Activated effector memory CD4-positive, alpha-beta T cell treated with Interleukin-2 at 50 U/mL for 16 hours (primary cell): Measurements from ENCODE around the gene FTCDNL1.

Source experiments
- DNase-seq: peaks from one replicate; pipeline ENCODE4 v3.0.0-alpha.2; 2020

FTCDNL1 gene

GRCh38 chr2:199850718-199851500 is at the start of gene FTCDNL1:
TSS of gene FTCDNL1 (minus strand) at chr2:199851192. CDS start at chr2:199848962, 2,230 bp downstream.
- peak; percentile 57 for DNase-seq

- DNase-seq, result no peak
These were observed 45.6 kb upstream of the FTCDNL1 start for GRCh38 chr2:199896617-199897016.

- no peak for DNase-seq
These were observed 44.4 kb upstream of the FTCDNL1 start for GRCh38 chr2:199895406-199895805.

GRCh38 chr2:199883474-199884212 is 32.7 kb upstream of the FTCDNL1 start:
- DNase-seq, result no peak

DNA sequence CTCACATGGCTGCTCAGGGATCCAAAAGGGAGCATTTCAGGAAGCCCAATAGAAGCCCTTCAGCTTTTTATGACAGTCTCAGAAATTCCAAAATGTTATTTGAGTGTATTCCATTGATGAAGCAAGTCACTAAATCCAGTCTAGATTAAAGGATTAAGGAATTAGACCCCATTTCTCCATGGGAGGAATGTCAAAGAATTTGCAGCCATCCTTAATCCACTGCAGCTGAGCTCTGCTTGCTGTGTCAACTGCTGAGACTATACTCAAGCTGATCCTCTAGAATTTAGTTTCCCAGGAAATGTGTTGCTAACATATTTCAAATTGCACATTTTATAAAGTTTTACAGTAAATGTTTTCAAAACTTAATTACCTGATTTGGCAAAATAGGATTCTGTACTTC is 31.7 kb upstream of the FTCDNL1 start:
- DNase-seq, result no peak

- no peak for DNase-seq
These were observed 24.4 kb upstream of the FTCDNL1 start for GRCh38 chr2:199875400-199875799.

- no peak for DNase-seq
These were observed 23.2 kb upstream of the FTCDNL1 start for GRCh38 chr2:199874209-199874608.

GRCh38 chr2:199870581-199870980 is 19.6 kb upstream of the FTCDNL1 start:
- DNase-seq, result no peak

DNA sequence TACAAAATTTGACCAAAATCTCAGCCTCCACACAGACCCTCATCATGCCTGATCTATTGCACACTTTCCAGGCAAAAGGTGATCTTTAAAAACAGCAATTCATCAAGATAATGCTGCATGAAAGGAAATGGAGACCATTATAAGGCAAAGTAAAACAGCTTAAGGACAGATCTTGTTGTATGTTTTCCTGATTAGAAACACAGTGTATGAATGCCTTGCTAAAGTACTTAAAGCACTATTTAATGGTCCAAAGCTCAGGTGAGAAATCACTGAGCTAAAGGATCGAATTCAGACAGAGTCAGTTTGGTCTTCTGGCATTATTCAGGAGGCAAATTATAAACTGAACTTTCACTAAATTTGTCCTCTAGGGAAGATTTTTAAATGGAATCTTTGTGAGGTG is 18.7 kb upstream of the FTCDNL1 start:
- DNase-seq, result no peak

- DNase-seq, result no peak
These were observed 18.2 kb upstream of the FTCDNL1 start for GRCh38 chr2:199869227-199869541.

GRCh38 chr2:199868431-199869226 is 17.6 kb upstream of the FTCDNL1 start:
- no peak for DNase-seq

DNA sequence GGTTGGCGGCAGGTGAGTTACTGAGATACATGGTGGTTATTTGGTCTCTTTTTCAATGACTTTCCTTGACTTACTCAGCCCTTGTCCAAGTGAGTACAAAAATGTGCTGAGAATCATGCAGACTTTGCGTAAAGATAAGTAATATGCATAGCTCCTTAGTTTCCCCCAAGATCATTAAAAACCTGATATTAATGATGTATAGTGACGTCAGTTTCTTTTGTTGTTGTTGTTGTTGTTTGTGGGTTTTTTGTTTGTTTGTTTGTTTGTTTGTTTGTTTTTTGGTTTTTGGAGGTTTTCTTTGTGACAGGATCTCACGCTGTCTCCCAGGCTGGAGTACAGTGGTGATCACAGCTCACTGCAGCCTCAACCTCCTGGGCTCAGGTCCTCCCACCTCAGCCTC is 14.9 kb upstream of the FTCDNL1 start:
- DNase-seq, result no peak

- no peak for DNase-seq
These were observed 11.8 kb upstream of the FTCDNL1 start for GRCh38 chr2:199862788-199863187.

DNA sequence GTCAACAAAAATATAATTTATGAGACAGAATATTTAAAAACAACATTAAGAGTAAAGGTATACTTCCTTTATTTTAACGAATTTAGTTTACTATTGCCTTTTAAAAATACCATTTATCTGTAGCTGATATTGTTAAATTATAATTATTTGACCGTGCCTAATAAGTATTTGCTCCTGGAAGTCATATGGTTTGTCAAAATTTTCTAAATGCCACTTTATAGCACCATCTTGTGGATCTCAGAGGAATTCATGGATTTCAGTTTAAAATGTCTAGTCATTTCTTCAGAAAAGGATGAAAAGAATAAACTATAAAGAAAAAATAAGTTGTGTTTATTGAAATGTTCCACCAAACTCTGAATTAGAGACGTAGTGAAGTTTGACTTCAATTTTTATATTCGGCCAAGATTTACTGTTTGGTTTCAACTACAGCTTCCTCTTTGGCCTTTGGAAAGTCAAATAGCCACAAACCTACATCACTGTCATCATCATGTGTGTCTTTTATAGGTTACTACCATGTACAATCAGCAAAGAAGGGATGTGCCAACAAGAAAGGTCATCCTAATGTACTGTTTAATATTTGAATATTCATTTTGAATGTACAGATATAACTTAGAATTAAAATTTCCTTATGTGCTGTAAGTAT is 10.3 kb upstream of the FTCDNL1 start:
- no peak for DNase-seq

DNA sequence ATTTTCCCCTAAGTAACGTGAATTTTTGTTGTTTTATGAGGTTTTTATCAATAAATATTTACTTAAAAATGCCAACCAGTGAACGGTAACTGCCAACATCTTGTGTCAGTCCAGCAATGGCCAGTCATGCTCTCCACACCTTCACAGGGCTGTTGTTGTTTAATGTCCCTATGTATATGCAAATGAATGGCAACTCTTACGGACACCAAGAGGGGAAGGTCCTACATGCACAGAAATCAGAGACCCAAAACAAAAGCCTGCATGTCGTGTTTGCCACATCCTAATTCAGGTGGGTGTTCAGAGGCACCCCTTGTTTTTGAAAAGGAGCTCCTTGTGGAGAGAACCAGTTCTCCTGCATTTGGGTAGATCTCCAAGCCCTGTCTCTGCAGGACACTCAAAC is 4.8 kb upstream of the FTCDNL1 start:
- DNase-seq, result no peak

DNA sequence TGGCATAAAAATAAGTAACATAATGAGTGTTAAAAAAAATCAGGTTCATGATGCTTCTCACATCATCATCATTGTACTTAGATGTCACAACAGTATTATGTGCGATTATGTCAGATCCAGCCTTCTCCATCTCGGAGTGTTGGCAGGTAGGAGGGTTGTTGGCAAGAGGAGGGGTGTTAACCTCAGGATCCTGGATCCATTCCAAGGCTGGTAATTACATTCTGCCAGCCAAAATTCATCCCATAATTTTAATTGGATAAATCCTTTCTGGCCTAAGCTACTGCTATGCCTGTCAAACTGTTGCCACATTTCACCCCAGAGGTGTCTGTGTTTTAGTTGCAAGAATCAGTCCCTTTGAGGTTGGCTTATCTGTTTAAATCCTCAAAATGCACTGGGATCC is 891 bp upstream of the FTCDNL1 start:
- DNase-seq, result no peak

- no peak for DNase-seq
These were observed 464 bp upstream of the FTCDNL1 start for GRCh38 chr2:199851501-199851810.

DNA sequence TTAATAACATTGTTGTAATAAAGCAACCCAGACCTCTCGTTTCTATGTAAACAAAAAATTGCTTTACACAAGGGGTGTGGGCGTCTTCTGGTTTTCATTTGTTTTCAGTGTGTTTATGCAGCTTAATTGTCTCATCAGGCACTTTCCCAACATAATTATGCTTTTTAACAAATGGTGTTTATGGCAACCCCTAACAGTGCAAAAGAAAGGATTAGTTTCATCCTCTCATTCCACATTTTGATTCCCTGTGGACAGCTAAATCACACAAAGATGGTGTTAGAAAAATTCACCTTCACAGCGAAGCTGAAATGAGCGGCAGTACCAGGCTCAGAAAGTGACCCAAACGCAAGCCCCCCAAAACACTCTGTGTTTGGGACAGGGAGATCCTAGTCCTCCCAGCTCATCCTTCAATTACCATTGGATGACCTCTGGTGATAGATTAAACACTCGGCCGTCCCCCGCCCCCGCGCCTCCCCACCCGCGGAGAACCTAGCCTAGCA is 724 bp downstream of the FTCDNL1 start:
- DNase-seq, result no peak

GRCh38 chr2:199848389-199849130 is 2.4 kb downstream of the FTCDNL1 start:
- DNase-seq, result no peak

DNA sequence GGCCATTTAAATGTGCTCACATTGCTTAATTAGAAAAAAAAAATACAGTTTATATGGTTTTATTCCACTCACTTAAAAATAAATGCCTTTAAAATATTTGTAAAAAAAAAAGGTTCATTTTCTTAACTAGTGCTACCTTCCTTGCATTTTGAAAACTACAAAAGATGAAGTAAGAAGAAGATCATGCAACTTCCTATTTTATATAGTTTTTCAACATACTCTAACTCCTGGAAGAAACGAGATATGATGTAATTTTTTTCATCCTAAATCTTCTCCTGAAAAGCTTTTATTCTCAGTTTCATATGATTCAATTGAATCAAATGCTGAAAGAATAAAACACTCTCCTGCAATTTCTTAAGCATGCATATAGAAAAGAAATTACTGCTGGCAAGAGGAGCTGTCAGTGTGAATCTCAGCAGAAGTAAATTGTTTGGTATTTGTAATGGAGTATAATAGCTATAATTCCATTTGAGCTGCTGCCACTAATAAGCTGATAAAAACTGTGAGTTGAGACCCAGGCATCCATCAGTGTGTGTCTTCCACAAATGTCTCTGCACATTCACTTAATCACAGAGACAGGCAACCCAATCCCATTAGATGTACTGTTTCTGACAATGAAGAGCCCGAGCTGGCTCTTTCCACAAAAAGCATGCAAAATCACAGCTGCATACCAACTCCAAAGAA is 3.7 kb downstream of the FTCDNL1 start:
- no peak for DNase-seq

GRCh38 chr2:199842631-199843395 is 8.2 kb downstream of the FTCDNL1 start:
- DNase-seq, result no peak
